NCI-H345 treated with DMSO at 0.1 percent for 48 hours (cell line): ENCODE measurements around the gene KRT15.

Experiments
- DNase-seq: peaks from one replicate; lab custom pipeline; 2025; ENCODE audit not compliant: unreplicated experiment; lab: John Stamatoyannopoulos, UW

The KRT15 gene

GRCh38 chr17:41518789-41519449 is at the start of gene KRT15:
TSS of gene KRT15 (minus strand) at chr17:41518890. CDS start at chr17:41518827, 63 bp downstream.
- peak; percentile 58 for DNase-seq

GRCh38 chr17:41567317-41567716 is 48.6 kb upstream of the KRT15 start:
- DNase-seq = no peak

- DNase-seq = no peak
Measured at GRCh38 chr17:41565338-41565737, 46.6 kb upstream of the KRT15 start.

GRCh38 chr17:41563607-41564170 is 45.0 kb upstream of the KRT15 start:
- DNase-seq = no peak

- DNase-seq = no peak
Measured at GRCh38 chr17:41561554-41561953, 42.9 kb upstream of the KRT15 start.

GRCh38 chr17:41559548-41559947 is 40.9 kb upstream of the KRT15 start:
- DNase-seq = no peak

- no peak for DNase-seq
Measured at GRCh38 chr17:41556931-41557330, 38.2 kb upstream of the KRT15 start.

- DNase-seq = no peak
Measured at GRCh38 chr17:41556306-41556705, 37.6 kb upstream of the KRT15 start.

- no peak for DNase-seq
Measured at GRCh38 chr17:41555105-41555887, 36.6 kb upstream of the KRT15 start.

- no peak for DNase-seq
Measured at GRCh38 chr17:41553987-41554680, 35.4 kb upstream of the KRT15 start.

GRCh38 chr17:41553176-41553575 is 34.5 kb upstream of the KRT15 start:
- DNase-seq = no peak

- no peak for DNase-seq
Measured at GRCh38 chr17:41552455-41552854, 33.8 kb upstream of the KRT15 start.

GRCh38 chr17:41551365-41551764 is 32.7 kb upstream of the KRT15 start:
- no peak for DNase-seq

- no peak for DNase-seq
Measured at GRCh38 chr17:41549596-41550039, 30.9 kb upstream of the KRT15 start.

GRCh38 chr17:41548844-41549595 is 30.3 kb upstream of the KRT15 start:
- peak; percentile 55 for DNase-seq

- no peak for DNase-seq
Measured at GRCh38 chr17:41547921-41548843, 29.5 kb upstream of the KRT15 start.

GRCh38 chr17:41547378-41547841 is 28.7 kb upstream of the KRT15 start:
- DNase-seq = no peak

GRCh38 chr17:41546819-41547218 is 28.1 kb upstream of the KRT15 start:
- no peak for DNase-seq

GRCh38 chr17:41545829-41546410 is 27.2 kb upstream of the KRT15 start:
- no peak for DNase-seq
